ENCODE measurements around the gene EPHB1. TPM values are rescaled to one million over a fixed set of nuclear protein-coding genes. Genes with fewer than 3 reads are reported as not detected.

Gene EPHB1
- total and polyA plus RNA-seq, 4 donors, result 0.23 to 1.7 (median 0.52) TPM

GRCh38 chr3:134852132-134852531 is 57.1 kb downstream of the EPHB1 start:
- H3K27me3 ChIP-seq (ENCODE audit: control insufficient read depth in 4 of 4, insufficient read depth in 4 of 4, low read length in 3 of 4), result no peaks in the 10 kb centered on the region
- no peaks in the 10 kb centered on the region for H3K4me1 ChIP-seq (ENCODE audit: control insufficient read depth in 4 of 4, insufficient read depth in 4 of 4, low read length in 3 of 4)
- 66% methylated on average over 4 of the region's 4 CpGs for WGBS
- no peaks in the 10 kb centered on the region for H3K36me3 ChIP-seq (ENCODE audit: control insufficient read depth in 4 of 4, insufficient read depth in 3 of 4, low read depth in 1 of 4, low read length in 3 of 4)
- H3K9ac ChIP-seq (ENCODE audit: low read depth in 1 of 2, low read length in 2 of 2), result no peak overlapping the region
- no peak for DNase-seq (ENCODE audit: low spot score)
- no peaks in the 10 kb centered on the region for H3K9me3 ChIP-seq (ENCODE audit: control insufficient read depth in 4 of 4, low read length in 3 of 4)
- H3K4me3 ChIP-seq (ENCODE audit: low read depth in 1 of 3, low read length in 3 of 3), result no peak overlapping the region
- no peak overlapping the region for H3K27ac ChIP-seq (ENCODE audit: low read depth in 1 of 2, low read length in 2 of 2)
- no peak for TF ChIP-seq MAX (IDR thresholded peaks at IDR 0.05)
- no peak for TF ChIP-seq SP1 (IDR thresholded peaks at IDR 0.05)
- no peak for TF ChIP-seq YY1 (IDR thresholded peaks at IDR 0.05)
- TF ChIP-seq ATF3 (IDR thresholded peaks at IDR 0.05), result no peak
- no peak for TF ChIP-seq RXRA (IDR thresholded peaks at IDR 0.05)
- TF ChIP-seq ZBTB33 (IDR thresholded peaks at IDR 0.05), result no peak
- TF ChIP-seq EGR1 (IDR thresholded peaks at IDR 0.05; ENCODE audit: low read depth in 2 of 2), result no peak

GRCh38 chr3:134852893-134853351 is 57.9 kb downstream of the EPHB1 start:
- no peaks in the 10 kb centered on the region for H3K9me3 ChIP-seq (ENCODE audit: control insufficient read depth in 4 of 4, low read length in 3 of 4)
- H3K4me1 ChIP-seq (ENCODE audit: control insufficient read depth in 4 of 4, insufficient read depth in 4 of 4, low read length in 3 of 4), result no peaks in the 10 kb centered on the region
- no peak for DNase-seq (ENCODE audit: low spot score)
- H3K27me3 ChIP-seq (ENCODE audit: control insufficient read depth in 4 of 4, insufficient read depth in 4 of 4, low read length in 3 of 4), result no peaks in the 10 kb centered on the region
- TF ChIP-seq HNF4A (conservative IDR thresholded peaks at IDR 0.05) (no peak), RAD21 (IDR thresholded peaks at IDR 0.05) (no peak), SP1 (IDR thresholded peaks at IDR 0.05) (no peak), EGR1 (IDR thresholded peaks at IDR 0.05; ENCODE audit: low read depth in 2 of 2) (no peak), NR2F2 (IDR thresholded peaks at IDR 0.05) (no peak), YY1 (IDR thresholded peaks at IDR 0.05) (no peak), RXRA (IDR thresholded peaks at IDR 0.05) (no peak), JUND (IDR thresholded peaks at IDR 0.05) (no peak), REST (IDR thresholded peaks at IDR 0.05) (no peak), FOXA2 (IDR thresholded peaks at IDR 0.05) (no peak), HNF4G (IDR thresholded peaks at IDR 0.05) (no peak), GABPA (IDR thresholded peaks at IDR 0.05 in 1 of 2, conservative IDR thresholded peaks at IDR 0.05 in 1 of 2) (no peak), ZBTB33 (IDR thresholded peaks at IDR 0.05) (no peak), FOXA1 (IDR thresholded peaks at IDR 0.05) (no peak), ATF3 (IDR thresholded peaks at IDR 0.05) (no peak), MAX (IDR thresholded peaks at IDR 0.05) (no peak), TAF1 (conservative IDR thresholded peaks at IDR 0.05) (no peak), CTCF (IDR thresholded peaks at IDR 0.05; ENCODE audit: low read depth, low read length, missing input control) (no peak)
- WGBS, result 64% methylated on average over 4 of the region's 4 CpGs
- H3K27ac ChIP-seq (ENCODE audit: low read depth in 1 of 2, low read length in 2 of 2), result no peak overlapping the region
- H3K9ac ChIP-seq (ENCODE audit: low read depth in 1 of 2, low read length in 2 of 2), result no peak overlapping the region
- H3K4me3 ChIP-seq (ENCODE audit: low read depth in 1 of 3, low read length in 3 of 3), result no peak overlapping the region
- H3K36me3 ChIP-seq (ENCODE audit: control insufficient read depth in 4 of 4, insufficient read depth in 3 of 4, low read depth in 1 of 4, low read length in 3 of 4), result no peaks in the 10 kb centered on the region
